K562 treated with DMSO at 1 percent for 4 hours (cell line): ENCODE results near the gene TRA2A. TPM values are rescaled to one million over a fixed set of nuclear protein-coding genes. Genes with fewer than 3 reads are reported as not detected.

Experiments used
- total RNA-seq: library from RNA; unstranded; fragments of 300-600 nt; gene quantifications from 2 replicates; pipeline ENCODE4 v1.2.3, GENCODE V29; 2022; ENCODE audit not compliant: insufficient read depth

TRA2A gene
- 15.6 and 24.7 TPM in 2 replicates for total RNA-seq

DNA sequence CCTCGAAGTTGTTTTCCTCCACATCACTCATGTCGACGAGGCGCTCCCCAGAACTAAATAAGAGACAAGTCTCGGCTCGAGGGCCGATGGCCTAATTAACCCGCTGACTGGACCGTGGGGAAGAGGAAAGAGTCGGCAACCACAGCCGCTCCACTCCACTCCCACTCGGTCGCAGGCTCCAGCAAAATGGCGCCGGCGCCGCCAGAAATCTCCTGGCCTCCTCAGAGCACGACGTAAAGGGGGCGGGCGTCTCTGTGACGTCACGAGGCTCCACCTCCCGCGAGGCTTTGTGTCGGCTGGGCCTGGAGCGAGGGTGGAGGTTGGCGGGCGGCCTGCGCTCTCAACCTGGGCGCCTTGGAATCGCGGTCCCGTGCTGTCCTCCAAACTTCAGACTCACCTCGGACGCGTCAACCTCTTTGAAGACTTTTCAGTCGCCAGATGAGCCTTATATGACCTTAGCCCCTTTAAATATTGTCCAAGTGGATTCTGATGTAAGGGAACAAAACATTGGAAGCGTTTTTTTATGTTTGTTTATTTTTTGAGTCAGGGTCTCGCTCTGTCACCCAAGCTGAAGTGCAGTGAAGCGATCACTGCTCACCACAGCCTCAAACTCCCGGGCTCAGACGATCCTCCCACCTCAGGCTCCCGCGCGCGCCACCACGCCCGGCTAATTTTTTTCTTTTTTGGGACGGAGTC is at the start of gene TRA2A:
TSS of gene TRA2A (minus strand) at position 188 of the 696 bp plus-strand sequence. CDS start at position 31, 157 bp downstream.

DNA sequence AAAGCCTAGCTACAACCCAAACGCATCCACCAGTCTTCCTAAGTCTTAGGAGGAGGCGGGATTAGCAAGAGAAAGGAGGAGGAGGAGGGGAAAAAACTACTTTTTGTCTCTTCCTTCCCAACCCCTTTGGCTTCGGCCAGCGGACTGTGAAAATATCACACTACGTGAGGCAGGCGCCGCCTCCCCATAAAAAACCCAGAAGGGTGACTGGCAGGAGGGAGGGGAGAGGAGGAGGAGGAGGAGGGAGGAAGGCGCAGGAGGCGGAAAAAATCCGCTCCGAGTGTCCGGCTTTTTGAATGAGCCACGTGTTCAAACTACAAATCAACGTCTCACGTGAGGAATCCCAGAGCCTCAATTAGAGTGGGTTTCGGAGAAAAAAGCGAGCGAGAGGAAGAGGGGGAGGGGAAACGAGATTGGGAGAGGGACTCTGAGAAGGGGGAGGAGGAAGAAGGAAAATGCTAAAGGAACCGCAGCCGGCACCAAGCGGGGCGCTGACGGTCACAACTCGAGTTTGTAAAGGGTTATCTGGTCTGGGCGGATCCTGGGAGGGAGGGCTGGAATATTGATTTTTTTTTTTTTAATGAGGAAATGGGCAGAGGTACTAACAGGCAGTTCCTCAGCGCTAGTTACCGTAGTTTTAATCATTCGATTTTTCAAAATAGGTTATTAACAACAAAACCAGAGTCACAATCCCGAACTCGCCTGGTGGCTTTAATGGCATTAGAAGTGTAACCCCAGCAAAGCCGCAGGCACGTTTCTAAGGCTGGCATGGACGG is 61.3 kb downstream of the TRA2A start, which contains the start of gene IGF2BP3:
TSS of gene IGF2BP3 (minus strand) at position 162 of the 776 bp plus-strand sequence. CDS start 381 bp downstream, outside the sequence.

Other genes starting within 250 kb of the TRA2A start
- 81.9 and 84.7 TPM in 2 replicates for gene MALSU1, start 232.6 kb downstream of the TRA2A start, total RNA-seq
- 23.3 and 24.5 TPM in 2 replicates for gene IGF2BP3, start 61.5 kb downstream of the TRA2A start, total RNA-seq
- gene CCDC126, start 65.4 kb upstream of the TRA2A start, total RNA-seq, result 4.2 and 8.3 TPM in 2 replicates
- gene FAM221A, start 148.2 kb upstream of the TRA2A start, total RNA-seq, result not detected in 2 replicates
- 0.18 TPM in 1 of 2 replicates, not detected in the other for gene STK31, start 178.2 kb upstream of the TRA2A start, total RNA-seq